K562 (cell line): ENCODE results near the gene FOXD3. TPM values are rescaled to one million over a fixed set of nuclear protein-coding genes. Genes with fewer than 3 reads are reported as not detected.

Source experiments
- ATAC-seq: fragments of 200-7000 bp; cut with Tn5 transposase; 3 replicates; pipeline ENCODE4 v1.9.1; 2020; ENCODE audit warnings: moderate library complexity
- BruUV-seq: library from RNA; stranded (reverse); fragments of 400-500 nt; replicated peaks from 2 replicates; lab custom pipeline; 2021; lab: Mats Ljungman, UMichigan
- CTCF ChIA-PET: fragments of 300-600 bp; formaldehyde crosslinking; extraction: SDS; loops from one replicate; lab custom pipeline; 2021; ENCODE audit warnings: low intra/inter-chr PET ratio; lab: Yijun Ruan, JAX
- POLR2A ChIA-PET: fragments of 300-600, 350-650 bp; sonication (Branson Sonifier 250); formaldehyde crosslinking; extraction: SDS; loops from one replicate; lab custom pipeline; 2021; ENCODE audit warnings: antibody characterized with exemption, inconsistent platforms; lab: Yijun Ruan, JAX
- DNase-seq, 4 experiments: peaks; one replicate each; pipeline versions ENCODE4 v3.0.0 to v3.0.0-alpha.2; 2011 to 2018; ENCODE audit warnings: low spot score in 3 of 4, mixed read lengths in 3 of 4; ENCODE audit errors: extremely low read depth in 1 of 4
- FAIRE-seq: peaks from 2 replicates; lab custom pipeline; 2011; peaks lifted over from hg19 to GRCh38; lab: Jason Lieb, UNC
- H2AFZ ChIP-seq: 2 replicates; pipeline ENCODE4 v1.6.0; 2011; ENCODE audit warnings: low read depth, low read length, control low read depth, inconsistent platforms
- H3K27ac ChIP-seq: fragments of 200-600 bp; 3 replicates; pipeline ENCODE4 v1.8.0; 2011; ENCODE audit warnings: low read depth, mild to moderate bottlenecking, control low read depth, inconsistent platforms, low read length, moderate library complexity, mixed read lengths; ENCODE audit errors: extremely low read depth
- H3K27me3 ChIP-seq, 2 experiments: fragments of 300-600 bp in 1 of 2; 2 replicates in 1 of 2; 3 replicates in 1 of 2; pipeline versions ENCODE4 v1.6.0 to v1.8.0; 2011; ENCODE audit warnings: inconsistent platforms in 2 of 2, low read length in 2 of 2, mild to moderate bottlenecking in 1 of 2, mixed read lengths in 1 of 2, moderate library complexity in 1 of 2; ENCODE audit not compliant: control insufficient read depth in 2 of 2, insufficient read depth in 2 of 2
- H3K36me3 ChIP-seq: fragments of 300-600 bp; 3 replicates; pipeline ENCODE4 v1.8.0; 2011; ENCODE audit warnings: mild to moderate bottlenecking, low read length, inconsistent platforms; ENCODE audit not compliant: control insufficient read depth, insufficient read depth
- H3K4me1 ChIP-seq, 2 experiments: fragments of 200-600 bp in 1 of 2; replicated peaks in 1 of 2; 2 replicates in 1 of 2; 3 replicates in 1 of 2; pipeline versions ENCODE4 v1.5.1 to v1.8.0; 2011; ENCODE audit warnings: inconsistent platforms in 2 of 2, low read length in 2 of 2, mild to moderate bottlenecking in 1 of 2, mixed read lengths in 1 of 2, moderate library complexity in 1 of 2; ENCODE audit not compliant: control insufficient read depth in 2 of 2, insufficient read depth in 2 of 2
- H3K4me2 ChIP-seq: 2 replicates; pipeline ENCODE4 v1.6.1; 2011; ENCODE audit warnings: low read length, control low read depth, inconsistent platforms, mixed read lengths; ENCODE audit not compliant: insufficient read depth
- H3K4me3 ChIP-seq: fragments of 200-600 bp; sonication (generic), shearing (Covaris generic); 2 replicates; pipeline ENCODE4 v1.5.1; 2016; ENCODE audit warnings: control low read depth, inconsistent platforms
- H3K79me2 ChIP-seq: fragments of 200-600 bp; 3 replicates; pipeline ENCODE4 v1.8.0; 2011; ENCODE audit warnings: low read length, inconsistent platforms; ENCODE audit not compliant: control insufficient read depth, insufficient read depth
- H3K9ac ChIP-seq, 2 experiments: 2 replicates each; pipeline versions ENCODE4 v1.6.0 to v1.6.1; 2011; ENCODE audit warnings: low read depth in 2 of 2, low read length in 2 of 2, control low read depth in 1 of 2, inconsistent platforms in 1 of 2, mild to moderate bottlenecking in 1 of 2, mixed read lengths in 1 of 2; ENCODE audit not compliant: insufficient read depth in 1 of 2
- H3K9me1 ChIP-seq: one replicate; pipeline ENCODE4 v1.6.0; 2011; ENCODE audit warnings: inconsistent platforms, mild to moderate bottlenecking, low read length, moderate library complexity; ENCODE audit not compliant: control insufficient read depth, insufficient read depth
- H3K9me3 ChIP-seq: replicated peaks from 2 replicates; pipeline ENCODE4 v1.5.1; 2011; ENCODE audit warnings: low read depth, low read length, inconsistent platforms; ENCODE audit not compliant: control insufficient read depth, insufficient read depth
- H4K20me1 ChIP-seq: replicated peaks from 2 replicates; pipeline ENCODE4 v1.6.1; 2011; ENCODE audit warnings: low read length, inconsistent platforms, mixed read lengths; ENCODE audit not compliant: control insufficient read depth, insufficient read depth
- DPF2 ChIP-seq: fragments of 450-650 bp; IDR thresholded peaks from 2 replicates; pipeline ENCODE4 v1.6.1; 2016
- FUS ChIP-seq: fragments of 200-400 bp; formaldehyde crosslinking; optimal IDR thresholded peaks from 2 replicates; pipeline ENCODE3; 2017; ENCODE audit warnings: low read depth, low read length
- PHB ChIP-seq: fragments of 250-450 bp; sonication (Bioruptor Pico); IDR thresholded peaks from 2 replicates; pipeline ENCODE4 v1.5.0; 2021
- POLR2B ChIP-seq: fragments of 450-650 bp; IDR thresholded peaks from 2 replicates; pipeline ENCODE4 v1.6.1; 2018; ENCODE audit warnings: low read depth; ENCODE audit not compliant: partially characterized antibody
- SETDB1 ChIP-seq: IDR thresholded peaks from one replicate; pipeline ENCODE4 v1.6.1; 2012; ENCODE audit warnings: low read length, control low read depth, inconsistent platforms
- SMAD3 ChIP-seq: fragments of 450-650 bp; formaldehyde crosslinking; conservative IDR thresholded peaks from 2 replicates; pipeline ENCODE4 v1.4.0; 2020; ENCODE audit warnings: mild to moderate bottlenecking
- ZBTB8A ChIP-seq: fragments of 450-650 bp; IDR thresholded peaks from 2 replicates; pipeline ENCODE4 v1.6.1; 2018; ENCODE audit warnings: mild to moderate bottlenecking, moderate library complexity; ENCODE audit not compliant: partially characterized antibody
- ZNF41 ChIP-seq: fragments of 250-450 bp; sonication (Bioruptor Pico); conservative IDR thresholded peaks from 2 replicates; pipeline ENCODE4 v1.4.0; 2020; ENCODE audit warnings: mild to moderate bottlenecking
- in situ Hi-C: fragments of 300-500 bp; cut with MboI; formaldehyde crosslinking; loops from 4 replicates; pipeline ENCODE4 v1.15.0; 2018; ENCODE audit warnings: inconsistent platforms, mixed read lengths
- intact Hi-C: fragments of 100-400 bp; cut with micrococcal nuclease; formaldehyde crosslinking; loops from 2 replicates; pipeline ENCODE4 v1.14.2; 2022
- polyA plus RNA-seq, 8 experiments: library from polyadenylated mRNA; depleted of rRNA in 4 of 8; stranded (reverse) in 5 of 8; unstranded in 3 of 8; fragments of >200 nt; fragmentation: Nextera tagmentation in 2 of 8; fragmentation: Illumina TruSeq in 1 of 8; extraction: Ambion mirVana in 2 of 8; extraction: Trizol in 1 of 8; gene quantifications; 2 replicates each; pipeline versions ENCODE4 v1.2.1 to v1.2.3, GENCODE V29; 2011 to 2014; ENCODE audit warnings: inconsistent platforms in 1 of 8, missing spikeins in 1 of 8
- total RNA-seq, 7 experiments: library from RNA; depleted of rRNA in 6 of 7; stranded (reverse); fragments of >200 nt in 6 of 7; fragmentation: Illumina TruSeq in 2 of 7; extraction: Trizol in 2 of 7; gene quantifications; 2 replicates each; pipeline versions ENCODE4 v1.2.1 to v1.2.3, GENCODE V29; 2011 to 2021; ENCODE audit warnings: low replicate concordance in 1 of 7
- TF ChIP-seq, protein P1 (sequence below): fragments of 450-650 bp; IDR thresholded peaks from 2 replicates; pipeline ENCODE4 v1.6.1; 2017; ENCODE audit warnings: antibody characterized with exemption, mild to moderate bottlenecking

The FOXD3 gene
- total and polyA plus RNA-seq, 9 of the 15 experiments (the other 6 are each of a cell fraction or from before 2014, with no cell fraction given) = 0.06 to 0.45 (median 0.10) TPM; not detected in 2

DNA sequence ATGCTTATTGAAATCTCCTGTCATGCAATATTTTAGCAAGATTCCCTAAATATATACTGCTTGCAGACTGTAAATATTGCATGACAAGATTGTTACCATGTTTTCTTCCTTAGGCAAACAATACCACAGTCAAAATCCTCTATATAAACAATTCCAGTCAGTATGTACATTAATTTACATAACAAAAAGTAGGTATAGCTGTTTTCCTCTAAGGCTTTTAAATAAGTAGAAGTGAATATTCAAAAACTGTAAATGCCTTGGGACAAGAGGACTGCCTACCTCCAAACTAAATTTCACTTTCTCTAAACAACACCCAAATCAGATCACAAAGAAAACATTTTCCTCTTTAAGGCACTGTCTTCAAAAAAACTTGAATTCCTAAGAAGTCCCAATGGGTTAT, 17.3 kb upstream of the FOXD3 start:
- ATAC-seq (no peak), DNase-seq (no peak), FAIRE-seq (no peak)
- CTCF ChIA-PET = no interaction called here
- Histone ChIP-seq H3K9me3 (no peaks in the 10 kb centered on the region; the same call in 1 of the 2 replicates), H3K27me3 (peaks cover 9 to 14% of the 10 kb centered on the region in 2 experiments), H2AFZ (no peak overlapping the region), H3K79me2 (no peaks in the 10 kb centered on the region), H3K4me3 (no peak overlapping the region), H3K9ac (no peak overlapping the region), H3K9me1 (no peaks in the 10 kb centered on the region), H3K4me1 (no peaks in the 10 kb centered on the region), H3K4me2 (no peak overlapping the region), H4K20me1 (no peaks in the 10 kb centered on the region), H3K36me3 (no peaks in the 10 kb centered on the region), H3K27ac (no peak overlapping the region)
- intact Hi-C loops = no loop called here
- in situ Hi-C loops = no loop called here
- POLR2A ChIA-PET = no interaction called here
- BruUV-seq = no TSS peak
- TF ChIP-seq SMAD3 (CRISPR knock-in tag) (no peak), SETDB1 (no peak), PHB (no peak), FUS (no peak), DPF2 (no peak), ZNF41 (CRISPR knock-in tag) (no peak), POLR2B (no peak), ZBTB8A (no peak)
- TF ChIP-seq, protein P1, sequence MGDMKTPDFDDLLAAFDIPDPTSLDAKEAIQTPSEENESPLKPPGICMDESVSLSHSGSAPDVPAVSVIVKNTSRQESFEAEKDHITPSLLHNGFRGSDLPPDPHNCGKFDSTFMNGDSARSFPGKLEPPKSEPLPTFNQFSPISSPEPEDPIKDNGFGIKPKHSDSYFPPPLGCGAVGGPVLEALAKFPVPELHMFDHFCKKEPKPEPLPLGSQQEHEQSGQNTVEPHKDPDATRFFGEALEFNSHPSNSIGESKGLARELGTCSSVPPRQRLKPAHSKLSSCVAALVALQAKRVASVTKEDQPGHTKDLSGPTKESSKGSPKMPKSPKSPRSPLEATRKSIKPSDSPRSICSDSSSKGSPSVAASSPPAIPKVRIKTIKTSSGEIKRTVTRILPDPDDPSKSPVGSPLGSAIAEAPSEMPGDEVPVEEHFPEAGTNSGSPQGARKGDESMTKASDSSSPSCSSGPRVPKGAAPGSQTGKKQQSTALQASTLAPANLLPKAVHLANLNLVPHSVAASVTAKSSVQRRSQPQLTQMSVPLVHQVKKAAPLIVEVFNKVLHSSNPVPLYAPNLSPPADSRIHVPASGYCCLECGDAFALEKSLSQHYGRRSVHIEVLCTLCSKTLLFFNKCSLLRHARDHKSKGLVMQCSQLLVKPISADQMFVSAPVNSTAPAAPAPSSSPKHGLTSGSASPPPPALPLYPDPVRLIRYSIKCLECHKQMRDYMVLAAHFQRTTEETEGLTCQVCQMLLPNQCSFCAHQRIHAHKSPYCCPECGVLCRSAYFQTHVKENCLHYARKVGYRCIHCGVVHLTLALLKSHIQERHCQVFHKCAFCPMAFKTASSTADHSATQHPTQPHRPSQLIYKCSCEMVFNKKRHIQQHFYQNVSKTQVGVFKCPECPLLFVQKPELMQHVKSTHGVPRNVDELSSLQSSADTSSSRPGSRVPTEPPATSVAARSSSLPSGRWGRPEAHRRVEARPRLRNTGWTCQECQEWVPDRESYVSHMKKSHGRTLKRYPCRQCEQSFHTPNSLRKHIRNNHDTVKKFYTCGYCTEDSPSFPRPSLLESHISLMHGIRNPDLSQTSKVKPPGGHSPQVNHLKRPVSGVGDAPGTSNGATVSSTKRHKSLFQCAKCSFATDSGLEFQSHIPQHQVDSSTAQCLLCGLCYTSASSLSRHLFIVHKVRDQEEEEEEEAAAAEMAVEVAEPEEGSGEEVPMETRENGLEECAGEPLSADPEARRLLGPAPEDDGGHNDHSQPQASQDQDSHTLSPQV = no peak
